CD4-positive, alpha-beta T cell treated with Interleukin-21 for 1 hour (primary cell): ENCODE results near the gene RNF157.
A peak's percentile ranks its signal among the peaks of the same experiment; 100 is the strongest.
"Not testable (repeated sequence)": the region's sequence is repeated elsewhere in the genome, so short reads cannot be mapped to it uniquely, and the experiment has no call there.

Experiments
- DNase-seq: peaks from one replicate; pipeline ENCODE4 v3.0.0-alpha.2; 2020

Gene RNF157

DNA sequence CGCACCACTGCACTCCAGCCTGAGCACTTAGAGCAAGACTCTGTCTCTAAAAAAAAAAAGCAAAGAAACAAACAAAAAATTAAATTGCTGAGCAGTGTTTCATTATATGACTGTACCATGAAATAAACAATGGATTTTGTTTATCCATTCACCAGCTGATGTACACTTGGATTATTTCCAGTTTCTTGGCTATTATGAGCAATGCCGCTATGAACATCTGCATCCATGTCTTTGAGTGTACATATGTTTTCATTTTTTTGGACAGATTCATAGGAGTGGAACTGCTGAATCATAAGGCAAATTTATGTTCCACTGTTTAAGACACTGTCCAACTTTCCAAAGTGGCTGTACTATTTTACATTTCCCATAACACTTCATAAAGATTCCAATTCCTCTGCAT, 8.0 kb downstream of the RNF157 start:
- DNase-seq = no peak

DNA sequence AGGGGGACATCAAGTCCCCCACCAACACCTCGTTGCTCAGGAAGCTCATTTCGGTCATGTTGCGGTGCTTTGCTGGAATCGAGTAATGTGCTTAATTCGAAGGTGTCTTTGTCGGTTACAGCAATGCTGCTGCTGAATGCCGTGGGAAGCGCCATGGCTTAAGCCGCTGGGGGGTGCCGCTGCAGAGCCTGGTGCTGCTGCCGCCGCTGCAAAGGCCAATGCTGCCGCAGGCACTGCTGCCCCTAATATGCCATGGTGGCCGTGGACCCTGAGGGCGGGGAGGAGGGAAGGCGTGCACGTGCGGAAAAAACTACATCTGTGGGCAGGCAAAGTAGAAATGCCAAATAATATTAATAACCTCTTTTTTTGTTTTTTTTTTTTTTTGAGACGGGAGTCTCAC, 13.5 kb downstream of the RNF157 start:
- DNase-seq = not testable (repeated sequence)

DNA sequence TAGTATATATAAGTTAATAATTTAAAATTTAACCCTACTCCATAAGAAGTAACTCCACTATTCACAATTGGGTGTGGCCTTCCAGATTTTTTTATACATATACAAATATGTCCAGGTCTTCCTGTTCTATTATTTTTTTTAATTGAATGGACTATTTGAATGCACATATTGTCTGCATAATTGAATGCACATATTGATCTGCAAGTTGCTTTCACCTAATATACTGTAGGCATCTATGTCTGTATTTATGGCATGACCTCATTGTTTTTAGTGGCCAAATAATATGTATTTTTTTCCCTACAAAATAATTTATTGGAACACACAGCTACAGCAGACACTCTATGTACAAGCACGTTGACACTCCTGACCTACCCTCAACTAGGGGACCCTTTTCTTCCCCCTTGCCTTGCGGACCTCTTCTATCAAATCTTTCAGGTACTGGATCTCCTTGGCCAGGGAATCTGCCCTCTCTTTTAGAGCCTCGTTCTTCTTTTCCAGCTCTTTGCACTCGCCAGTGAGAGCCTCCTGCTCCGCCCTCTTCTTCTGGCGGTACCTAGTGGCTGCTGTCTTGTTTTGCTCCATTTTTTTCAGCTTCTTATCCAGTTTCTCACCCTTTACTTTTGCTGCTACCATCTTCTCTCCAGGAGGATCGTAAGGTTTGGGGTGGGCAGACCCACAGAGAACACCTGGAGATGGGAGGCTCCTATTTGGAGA, 14.8 kb downstream of the RNF157 start:
- DNase-seq = not testable (repeated sequence)

DNA sequence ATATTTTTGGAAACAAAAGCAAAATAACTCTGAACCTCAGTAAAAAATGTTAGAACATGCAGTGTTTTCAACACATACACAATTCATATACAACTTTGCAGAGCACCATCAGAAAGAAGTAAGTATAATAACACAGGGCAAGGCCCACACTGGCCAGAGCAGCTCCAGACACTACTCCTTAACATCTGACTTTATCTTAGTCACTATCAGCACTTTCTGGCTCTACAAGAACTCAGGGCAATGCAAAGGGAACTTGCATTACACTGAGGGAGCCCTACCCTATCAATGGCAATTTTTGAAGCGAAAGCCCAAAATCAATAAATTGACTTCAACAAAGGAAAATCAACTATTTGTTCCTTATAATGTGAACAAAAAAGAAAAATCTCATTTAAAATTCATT, 16.5 kb downstream of the RNF157 start:
- no peak for DNase-seq

DNA sequence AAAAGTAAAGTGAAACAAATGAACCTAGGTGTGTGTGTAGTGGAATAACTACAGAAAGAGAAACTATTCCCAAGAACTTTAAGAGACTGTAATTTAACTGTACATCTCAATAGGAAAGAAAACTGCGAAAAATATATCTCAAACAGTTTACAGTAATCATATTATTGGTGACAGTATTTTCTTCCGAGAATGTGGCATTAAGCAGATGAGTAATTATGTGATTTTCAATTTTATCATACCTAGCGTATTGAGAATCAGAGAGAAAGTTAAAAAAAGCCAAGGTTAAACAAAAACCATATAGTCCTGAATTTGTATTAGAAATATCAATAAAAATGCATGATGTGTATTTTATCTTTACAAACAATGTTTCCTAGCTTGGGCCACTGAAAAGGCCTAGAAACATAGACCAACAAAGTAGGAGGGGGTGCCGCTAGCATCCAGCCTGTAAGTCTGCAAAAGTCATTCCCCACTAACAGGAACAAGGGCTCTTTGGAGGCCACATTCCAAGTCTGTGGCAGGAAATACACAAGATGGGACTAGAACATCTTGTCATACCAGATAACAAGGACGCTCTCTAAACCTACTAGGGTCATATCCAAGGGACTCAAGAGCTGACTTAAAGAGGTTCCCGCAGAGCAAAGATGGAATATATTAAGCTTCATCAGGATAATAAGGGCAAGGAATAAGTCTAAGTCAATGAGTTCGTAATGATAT, 20.5 kb downstream of the RNF157 start:
- no peak for DNase-seq

DNA sequence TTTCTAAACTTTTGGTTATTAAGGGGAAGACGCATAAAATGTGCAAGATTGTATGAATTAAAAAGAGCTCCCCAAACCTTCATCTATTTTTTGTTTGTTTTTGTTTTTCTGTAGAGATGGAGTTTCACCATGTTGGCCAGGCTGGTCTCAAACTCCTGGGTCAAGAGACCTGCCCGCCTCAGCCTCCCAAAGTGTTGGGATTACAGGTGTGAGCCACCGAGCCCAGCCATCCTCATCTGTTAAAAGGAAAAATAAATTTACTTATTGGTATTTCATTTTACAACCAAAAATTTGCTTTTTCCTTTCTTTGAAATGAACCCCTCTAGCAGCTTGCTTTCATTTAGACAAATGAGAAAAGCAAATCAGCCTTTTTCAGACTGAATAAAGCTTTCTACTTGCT, 23.2 kb downstream of the RNF157 start:
- DNase-seq = no peak

DNA sequence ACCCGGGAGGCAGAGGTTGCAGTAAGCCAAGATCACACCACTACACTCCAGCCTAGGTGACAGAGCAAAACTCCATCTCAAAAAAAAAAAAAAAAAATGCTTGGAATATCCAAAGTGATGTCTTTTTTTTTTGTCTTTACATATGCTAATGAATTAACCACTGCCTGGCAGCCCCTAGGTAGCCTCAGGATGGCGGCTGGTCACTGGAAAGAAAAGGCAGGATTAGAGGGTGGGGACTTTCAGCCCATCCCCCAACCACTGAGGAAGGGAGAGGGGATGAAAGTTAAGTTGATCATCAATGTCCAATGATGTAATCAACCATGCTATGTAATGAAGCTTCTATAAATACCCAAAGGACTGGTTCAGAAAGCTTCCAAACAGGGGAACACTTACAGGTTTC, 26.8 kb downstream of the RNF157 start:
- no peak for DNase-seq

DNA sequence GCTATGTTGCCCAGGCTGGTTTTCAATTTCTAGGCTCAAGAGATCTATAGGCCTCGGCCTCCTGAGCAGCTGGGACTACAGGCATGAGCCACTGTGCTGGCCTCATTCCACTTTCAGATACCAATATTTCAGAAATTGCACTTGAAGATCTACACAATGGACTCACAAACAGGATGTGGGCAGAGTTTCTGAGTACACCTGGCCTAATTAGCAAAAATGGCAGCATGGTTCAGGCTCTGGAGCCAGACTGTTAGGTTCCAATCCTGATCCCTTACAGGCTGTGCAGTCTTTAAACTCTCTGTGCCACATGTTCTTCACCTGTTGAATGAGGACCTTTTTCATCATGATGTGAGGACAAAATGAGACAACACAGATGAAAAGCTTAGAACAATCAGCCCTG, 32.2 kb downstream of the RNF157 start:
- peak; percentile 41 for DNase-seq

DNA sequence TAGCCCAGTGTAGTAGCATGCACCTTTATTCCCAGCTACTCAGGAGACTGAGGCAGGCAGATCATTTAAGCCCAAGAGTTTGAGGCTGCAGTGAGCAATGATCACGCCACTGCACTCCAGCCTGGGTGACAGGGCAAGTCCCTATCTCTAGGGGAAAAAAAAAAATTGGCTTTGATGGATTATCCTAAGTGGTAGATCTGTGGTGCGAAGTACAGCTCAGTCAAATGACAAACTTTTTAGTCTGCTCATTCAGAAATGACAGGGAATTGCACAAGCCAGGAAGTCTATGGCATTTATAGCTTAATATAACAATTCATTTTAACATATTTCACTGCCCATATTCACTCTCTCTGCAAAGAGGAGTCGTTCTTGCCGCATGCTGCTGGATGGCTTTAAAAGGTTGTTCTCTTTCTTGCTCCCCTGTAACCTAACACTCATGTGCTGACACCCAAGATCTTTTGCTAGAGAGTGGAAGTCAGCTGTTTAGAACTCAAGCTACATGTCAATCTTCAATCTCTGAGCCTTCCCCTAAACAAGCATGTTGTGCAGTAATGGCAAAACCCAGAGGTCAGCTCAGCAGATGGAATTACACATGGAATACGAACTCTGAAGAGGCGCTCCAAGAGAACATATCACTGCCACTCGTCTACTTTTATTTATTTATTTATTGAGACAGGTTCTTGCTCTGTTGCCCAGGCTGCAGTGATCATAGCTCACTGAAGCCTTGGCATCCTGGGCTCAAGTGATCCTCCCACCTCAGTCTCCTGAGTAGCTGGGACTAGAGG, 32.8 kb downstream of the RNF157 start:
- no peak for DNase-seq

DNA sequence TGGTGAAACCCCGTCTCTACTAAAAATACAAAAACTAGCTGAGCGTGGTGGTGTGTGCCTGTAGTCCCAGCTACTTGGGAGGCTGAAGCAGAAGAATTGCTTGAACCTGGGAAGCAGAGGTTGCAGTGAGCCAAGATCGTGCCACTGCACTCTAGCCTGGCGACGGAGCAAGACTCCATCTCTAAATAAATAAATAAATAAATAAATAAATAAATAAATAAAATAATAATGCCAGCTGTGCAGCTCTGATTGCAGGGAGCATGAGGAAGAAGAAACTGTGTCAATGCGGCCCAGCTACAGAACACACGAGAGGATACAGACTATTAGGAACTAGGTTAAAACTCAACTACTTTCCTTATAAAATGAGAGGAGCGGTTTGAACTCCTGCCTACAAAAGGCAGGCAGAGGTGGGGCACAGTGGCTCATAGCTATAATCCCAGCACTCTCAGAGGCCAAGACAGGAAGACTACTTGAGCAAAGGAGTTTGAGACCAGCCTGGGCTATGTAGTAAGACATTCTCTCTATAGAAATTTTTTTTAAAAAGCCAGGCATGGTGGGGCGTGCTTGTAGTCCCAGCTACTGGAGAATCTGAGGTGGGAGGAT, 34.6 kb downstream of the RNF157 start:
- not testable (repeated sequence) for DNase-seq

DNA sequence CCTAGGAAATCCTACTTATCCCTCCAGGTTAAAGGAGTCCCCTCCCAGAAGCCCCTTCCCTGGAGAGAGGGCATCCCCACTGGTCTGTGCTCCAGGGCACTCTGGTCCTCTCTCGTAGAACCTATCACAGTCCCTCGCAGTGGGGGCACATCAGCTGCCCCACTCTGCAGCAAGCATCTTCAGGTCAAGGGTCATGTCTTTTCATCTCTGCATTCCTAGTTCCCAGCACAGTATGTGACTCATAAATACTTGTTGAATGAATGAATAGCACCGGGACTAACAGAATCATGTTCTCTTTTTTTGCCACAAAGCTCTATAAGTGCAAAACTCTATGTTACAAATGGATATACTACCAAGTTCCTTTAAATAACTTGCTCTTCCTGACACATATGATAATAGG, 36.0 kb downstream of the RNF157 start:
- no peak for DNase-seq

DNA sequence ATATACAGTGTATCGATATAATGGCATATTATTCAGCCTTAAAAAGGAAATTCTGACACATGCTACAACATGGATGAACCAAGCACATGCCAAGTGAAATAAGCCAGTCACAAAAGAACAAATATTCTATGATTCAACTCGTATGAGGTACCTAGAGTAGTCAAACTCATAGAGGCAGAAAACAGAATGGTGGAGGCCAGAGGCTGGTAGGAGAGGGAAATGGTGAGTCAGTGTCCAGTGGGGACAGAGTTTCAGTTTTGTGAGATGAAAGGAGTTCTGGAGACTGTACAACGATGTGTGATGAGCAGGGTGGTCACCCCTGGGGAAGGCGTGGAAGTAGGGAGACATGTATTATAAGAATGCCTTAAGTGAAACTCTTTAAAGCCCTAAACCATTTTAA, 39.9 kb downstream of the RNF157 start:
- no peak for DNase-seq

DNA sequence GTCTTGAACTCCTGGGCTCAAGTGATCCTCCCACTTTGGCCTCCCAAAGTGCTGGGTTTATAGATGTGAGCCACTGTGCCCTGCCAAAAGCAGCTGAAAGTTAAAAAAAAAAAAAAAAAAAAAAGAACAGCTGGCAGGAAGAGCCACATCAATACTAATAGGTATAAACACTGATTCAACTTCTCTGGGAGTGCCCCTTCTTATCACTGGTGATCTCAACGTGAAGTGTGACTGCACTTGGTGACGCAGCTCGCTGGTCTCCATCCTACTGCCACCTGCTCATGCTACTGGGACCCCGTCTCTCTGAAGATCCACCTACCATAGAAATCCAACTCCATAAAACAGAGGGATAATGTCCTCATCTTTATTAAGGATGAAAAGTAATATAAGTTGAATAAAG, 40.8 kb downstream of the RNF157 start:
- DNase-seq = peak; percentile 87

DNA sequence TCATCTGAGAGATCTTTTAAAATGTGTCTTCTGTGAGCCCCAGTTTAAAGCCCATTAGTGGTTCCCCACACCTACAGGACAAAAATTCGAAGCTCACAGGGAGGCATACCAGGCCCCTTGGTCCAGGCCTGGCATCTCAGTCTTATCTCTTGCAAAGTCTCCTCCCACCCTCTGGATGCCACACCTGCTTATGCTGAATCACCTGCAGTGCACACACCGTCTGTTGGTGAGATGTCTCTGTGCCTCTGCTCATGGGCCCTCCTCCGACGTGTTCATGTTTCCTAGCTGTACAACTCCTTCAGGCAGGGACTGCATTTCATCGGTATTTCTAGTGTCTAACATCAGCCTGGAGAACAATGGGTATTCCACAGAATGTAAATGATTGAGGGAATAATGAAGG, 41.6 kb downstream of the RNF157 start:
- DNase-seq = no peak

DNA sequence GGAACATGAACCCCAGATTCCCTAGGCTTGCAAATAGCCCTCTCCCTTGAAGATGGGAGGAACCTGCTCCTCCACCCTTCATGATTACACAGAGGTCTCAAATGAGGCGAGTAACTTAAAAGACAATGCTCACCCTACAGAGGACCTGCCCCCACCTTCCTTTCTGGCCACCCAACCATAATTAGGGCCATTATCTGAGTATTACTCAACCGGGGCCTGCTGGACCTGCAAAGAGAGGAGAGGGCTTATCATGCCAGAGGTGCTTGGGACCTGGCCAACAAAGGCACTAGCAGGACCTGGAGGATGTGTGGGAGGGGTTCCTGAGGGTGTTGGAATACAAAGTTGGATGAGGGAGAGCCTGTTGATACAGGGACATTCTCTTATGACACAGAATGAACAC, 42.4 kb downstream of the RNF157 start:
- DNase-seq = no peak

DNA sequence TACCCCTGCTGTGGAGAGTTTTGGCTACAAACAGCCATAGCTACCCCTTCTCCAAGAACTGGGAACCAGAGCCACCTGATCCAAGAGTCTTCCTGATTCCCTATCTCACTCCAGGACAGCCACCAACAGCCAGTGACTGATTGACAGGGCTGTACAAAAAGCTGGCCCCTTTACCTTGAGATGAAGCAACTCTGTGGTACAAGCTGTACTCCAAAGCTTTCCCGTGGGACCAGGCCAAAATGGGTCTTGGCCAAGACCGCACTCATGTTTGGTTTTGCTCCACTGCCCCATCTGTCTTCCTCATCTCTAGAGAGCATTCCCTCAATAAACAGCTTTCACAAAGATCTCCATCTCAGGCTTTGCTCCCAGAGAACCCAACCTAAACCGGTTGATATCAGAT, 43.6 kb downstream of the RNF157 start:
- no peak for DNase-seq

DNA sequence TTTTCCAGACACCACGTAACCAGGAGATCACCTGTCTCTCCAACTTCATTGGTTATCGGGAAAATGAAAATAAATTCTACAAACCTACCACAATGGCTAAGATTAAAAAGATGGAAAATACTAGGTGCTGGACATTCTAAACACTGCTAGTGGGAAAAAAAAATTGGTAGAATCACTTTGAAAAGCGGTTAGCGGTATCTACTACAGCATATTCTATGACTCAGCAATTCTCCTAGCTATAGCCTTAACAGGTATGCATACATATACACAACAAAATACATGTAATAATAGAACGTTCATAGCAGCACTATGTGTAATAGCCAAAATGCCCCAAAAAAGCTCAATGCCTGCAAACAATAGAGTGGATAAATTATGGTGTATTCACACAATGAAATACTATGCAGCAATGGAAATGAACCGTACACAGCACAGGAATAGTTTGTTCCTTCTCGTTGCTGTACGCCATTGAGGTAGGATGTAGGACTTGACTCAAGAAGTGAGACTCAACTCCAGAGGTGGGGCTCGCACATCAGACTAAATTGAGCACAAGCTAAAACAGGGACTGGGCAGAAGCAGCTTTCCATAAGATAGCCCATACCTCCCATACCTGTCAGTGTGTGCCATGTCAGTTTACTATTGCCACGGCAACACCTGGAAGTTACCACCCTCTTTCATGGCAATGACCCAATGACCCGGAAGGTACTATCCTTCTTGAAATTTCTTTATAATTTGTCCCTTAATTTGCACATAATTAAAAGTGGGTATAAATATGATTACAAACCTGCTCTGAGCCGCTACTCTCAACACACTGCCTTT, 44.8 kb downstream of the RNF157 start:
- no peak for DNase-seq

DNA sequence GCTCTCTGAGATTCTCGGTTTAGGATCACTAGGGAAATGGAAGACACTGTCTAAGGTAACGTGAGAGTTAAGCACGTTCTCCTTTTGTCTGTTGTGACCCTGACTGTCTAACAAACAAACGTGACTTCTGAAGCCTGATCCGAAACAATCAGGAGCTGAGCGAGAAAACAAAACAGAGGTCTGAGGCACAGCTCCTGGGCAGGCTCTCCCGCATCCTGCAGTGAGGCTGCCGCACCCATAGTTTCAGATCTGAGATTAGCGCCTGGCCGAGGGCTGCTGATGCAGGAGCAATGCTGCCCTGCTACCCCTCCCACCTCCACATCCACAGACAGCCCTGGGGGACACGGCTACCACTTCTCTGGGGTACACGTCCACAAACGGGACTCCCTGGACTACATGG, 46.7 kb downstream of the RNF157 start:
- peak; percentile 52 for DNase-seq

DNA sequence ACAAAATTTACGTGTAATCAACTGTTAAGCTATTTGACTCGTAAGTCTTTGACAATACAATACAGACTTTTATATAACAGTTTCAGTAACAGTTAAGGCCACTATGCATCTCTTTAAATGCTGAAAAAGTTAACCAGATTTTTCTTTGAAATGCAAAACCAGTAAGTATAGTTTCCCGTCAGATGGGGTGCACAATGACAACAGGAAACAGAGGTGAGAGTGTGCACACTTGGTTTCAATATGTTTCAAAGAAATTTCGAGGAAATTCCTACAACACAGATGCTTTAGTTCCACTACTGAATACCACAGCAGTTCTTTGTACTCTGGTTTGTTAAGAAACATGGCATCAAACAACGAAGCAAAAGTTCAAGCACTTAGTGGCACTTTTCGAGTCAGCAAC, 48.4 kb downstream of the RNF157 start:
- peak; percentile 90 for DNase-seq

DNA sequence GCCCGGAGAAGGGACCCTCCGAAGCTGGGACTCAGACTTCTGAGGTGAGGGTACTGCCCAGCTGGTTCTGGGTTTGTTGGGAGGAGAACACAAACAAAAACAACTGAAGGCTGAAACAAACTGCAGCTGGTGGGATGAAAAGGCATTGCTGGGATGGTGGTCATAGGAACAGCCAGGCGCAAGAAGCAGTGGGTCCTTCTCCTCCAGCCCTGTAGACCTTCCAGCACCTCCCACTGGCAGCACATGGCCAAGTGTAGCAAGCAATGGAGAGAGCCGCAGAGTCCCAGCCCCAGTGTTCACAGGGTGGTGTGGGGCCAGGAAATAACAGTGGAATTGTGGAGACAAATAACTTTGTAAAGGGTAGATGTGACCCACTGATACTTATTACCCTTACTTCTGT, 50.6 kb downstream of the RNF157 start:
- DNase-seq = no peak

DNA sequence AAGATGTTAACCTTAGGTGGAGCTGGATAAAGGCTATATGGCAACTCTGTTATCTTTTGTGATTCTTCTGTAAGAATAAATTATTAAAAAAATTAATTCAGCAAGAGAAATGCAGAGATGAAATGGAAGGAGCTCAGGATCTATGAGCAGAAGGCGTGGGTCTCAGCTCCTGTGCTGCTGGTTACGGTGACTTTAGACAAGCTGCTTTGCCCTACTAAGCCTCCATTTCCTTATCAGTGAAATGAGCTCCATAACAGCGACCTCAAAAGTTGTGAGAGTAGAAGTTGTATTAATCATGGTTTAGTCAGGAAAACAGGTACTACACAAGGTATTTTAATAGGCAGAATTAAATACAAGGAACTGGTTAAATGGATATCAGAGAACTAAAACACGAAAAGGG, 51.0 kb downstream of the RNF157 start:
- no peak for DNase-seq

DNA sequence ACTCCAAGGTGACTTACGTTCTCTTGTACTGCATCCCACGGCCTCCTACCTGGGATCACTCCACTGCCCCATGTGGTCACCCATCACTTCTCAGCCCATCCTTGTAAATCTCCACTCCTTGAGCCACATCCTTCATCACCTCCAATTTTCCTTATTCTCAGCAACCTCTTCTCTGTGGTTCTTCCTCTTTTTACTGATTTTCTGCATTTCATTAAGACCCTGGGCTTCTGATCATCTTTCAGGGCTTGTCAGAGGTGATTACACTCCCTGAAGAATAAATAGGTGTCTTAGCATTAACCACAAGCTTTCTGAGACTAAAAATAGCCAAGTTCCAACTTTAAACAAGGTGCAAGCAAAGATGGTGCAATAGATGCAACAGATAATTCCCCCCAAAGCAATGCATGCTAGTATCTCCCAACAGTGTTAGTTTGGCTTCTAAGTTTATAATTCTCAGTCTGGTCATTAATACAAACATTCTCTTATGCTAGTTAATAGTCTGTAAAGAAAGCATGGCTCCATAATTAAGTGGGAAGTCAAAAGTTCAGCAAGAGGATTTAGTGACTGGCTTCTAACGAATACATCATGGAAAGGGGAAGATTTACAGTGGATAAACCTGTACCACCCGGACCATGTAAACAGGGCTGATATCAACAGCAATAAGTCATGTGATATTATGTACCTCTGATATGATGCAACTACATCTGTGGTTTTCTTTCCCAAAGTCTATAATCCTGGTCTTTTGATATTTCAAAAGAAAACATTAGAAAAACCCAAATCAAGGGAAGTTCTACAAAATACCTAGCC, 51.9 kb downstream of the RNF157 start:
- no peak for DNase-seq
